ENCODE measurements around the gene ABCF3.

Gene ABCF3

DNA sequence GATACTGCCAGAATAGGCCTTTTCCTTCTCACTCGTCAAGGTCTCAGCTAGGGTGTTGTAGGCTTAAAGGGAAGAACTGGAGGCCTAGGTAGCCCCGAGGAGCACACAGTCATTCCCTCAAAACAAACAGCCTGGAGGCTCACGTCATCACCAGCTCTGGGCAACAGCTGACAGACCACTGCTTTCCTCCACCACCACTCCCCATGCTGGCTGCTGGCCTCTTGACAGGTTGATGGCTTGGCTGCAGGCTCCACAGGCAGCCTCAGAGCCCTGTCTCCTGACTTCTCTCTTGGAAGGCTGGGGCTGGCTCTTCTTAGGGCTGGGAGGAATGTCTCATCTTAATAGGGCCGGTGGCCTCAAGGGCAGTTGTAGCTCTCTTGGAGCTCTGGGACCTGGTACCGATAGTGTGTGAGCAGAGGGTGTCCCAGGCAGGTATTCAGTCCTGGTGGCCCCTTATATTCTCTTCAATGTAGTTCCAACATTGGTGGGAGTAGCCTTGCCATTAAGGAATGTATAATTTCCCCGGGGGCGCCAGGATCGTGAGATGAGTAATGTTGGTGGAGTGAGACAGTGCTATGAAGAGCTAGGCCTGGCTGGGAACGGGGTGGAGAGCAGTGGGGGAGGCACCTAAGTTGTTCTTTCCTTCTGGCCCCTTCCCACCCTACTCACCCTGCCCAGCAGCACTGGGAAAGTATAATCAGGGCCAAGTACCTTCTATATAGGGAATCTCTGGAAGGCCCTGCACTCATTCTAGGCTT is 17.5 kb upstream of the ABCF3 start:
- DNase-seq = no peak

GRCh38 chr3:184169896-184170875 is 15.8 kb upstream of the ABCF3 start:
- DNase-seq = no peak

- no peak for DNase-seq
Measured at GRCh38 chr3:184171562-184171961, 14.4 kb upstream of the ABCF3 start.

- no peak for DNase-seq
Measured at GRCh38 chr3:184172681-184173373, 13.2 kb upstream of the ABCF3 start.

GRCh38 chr3:184173374-184173722 is 12.7 kb upstream of the ABCF3 start:
- no peak for DNase-seq

DNA sequence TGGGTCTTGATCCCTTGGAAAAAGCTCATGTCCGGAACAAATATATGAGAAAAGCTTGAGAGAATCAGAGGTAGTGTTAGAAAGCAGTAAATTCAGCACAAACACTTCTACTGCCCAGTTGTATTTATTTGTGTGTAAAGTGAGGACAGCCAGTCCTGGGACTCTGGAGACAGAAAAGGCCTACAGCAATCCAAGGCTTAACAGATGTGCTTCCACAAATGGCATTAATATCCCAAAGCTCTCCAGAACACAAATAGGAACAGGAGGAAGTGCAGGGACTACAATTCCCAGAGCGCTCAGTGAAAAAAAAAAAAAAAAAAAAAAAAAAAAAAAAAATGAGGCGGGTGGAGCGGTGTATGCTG is 11.7 kb upstream of the ABCF3 start:
- DNase-seq = no peak

DNA sequence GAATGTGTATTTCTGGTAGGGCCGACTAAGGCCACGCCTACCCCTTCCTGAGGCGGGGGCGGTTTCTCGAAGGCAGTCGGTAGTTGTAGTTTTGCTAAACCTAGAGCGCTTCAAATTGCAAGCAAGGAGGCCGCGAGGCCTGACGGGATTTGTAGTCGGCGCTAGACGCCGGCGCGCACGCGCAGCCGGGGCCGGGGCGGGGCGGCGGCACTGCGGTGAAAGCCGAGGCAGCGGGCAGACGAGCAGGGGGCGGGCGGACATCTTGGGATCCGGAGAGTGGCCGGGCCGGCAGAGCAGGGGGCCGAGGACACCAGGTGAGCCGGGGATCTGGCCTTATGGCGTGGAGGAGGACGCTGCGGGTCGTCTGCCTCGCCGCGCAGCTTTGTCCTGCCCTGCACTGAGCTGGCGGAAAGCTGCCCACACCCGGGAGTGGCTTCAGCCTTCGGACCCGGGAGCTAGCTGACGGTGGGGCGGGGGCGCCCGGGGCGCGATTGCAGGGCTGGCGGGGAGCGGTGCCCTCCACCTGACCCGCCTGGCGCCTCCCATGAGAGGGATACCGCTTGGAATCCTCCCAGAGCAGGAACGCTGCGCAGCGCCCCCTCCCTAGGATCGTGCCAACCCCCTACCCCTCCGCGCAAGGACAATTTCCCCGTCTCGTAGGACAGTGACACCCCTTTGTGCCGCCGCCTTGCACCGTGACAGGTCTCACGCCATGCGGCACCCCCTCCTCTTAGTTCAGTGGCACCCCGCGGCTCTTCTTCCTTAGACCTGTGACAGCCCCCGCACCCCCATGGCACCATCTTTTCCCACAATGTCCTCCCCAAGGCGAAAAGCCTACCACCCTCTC is 11.1 kb upstream of the ABCF3 start, which contains the start of gene AP2M1:
Gene AP2M1, plus strand, starts transcription at position 210 of the 847 bp plus-strand sequence. CDS start 2,139 bp downstream, outside the sequence.
- peak; percentile 99 for DNase-seq

DNA sequence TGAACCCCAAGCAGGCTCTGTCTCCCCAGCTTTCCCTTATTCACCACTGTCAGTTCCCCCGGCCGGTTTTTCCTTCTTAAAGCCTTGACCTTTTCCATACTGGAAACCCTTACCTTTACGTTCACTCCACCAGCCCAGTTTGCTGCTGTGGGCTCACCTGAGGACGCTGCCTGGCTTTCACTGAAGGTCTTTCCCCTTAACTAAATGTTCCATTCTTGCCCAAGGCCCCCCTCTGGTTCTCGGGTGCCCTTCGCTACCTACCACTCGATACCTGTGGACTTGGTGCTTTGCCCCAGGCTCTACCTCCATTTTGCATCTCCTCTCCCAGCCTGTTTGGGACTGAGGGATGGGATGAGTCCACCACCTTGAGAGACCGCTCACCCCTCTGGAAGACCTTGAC is 10.5 kb upstream of the ABCF3 start:
- no peak for DNase-seq

DNA sequence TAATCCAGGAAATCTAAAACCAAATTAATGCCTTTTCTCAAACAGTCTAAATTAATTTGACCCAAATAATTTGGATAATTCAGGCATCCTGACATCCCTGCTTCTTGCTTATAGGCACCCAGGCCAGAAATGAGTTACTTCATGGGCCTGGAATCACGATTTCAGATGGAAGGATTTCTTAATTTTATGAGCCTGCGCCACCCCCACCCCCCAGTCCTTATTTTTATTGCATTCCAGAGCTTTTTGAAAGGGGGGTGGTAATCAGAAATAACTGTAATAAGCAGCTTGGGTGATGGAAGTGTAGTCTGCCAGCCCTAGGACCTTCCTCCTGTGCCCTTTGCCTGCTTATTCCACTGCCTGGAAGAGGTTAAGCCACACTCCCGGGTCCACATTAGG is 10.0 kb upstream of the ABCF3 start:
- no peak for DNase-seq

- no peak for DNase-seq
Measured at GRCh38 chr3:184176377-184177330, 9.3 kb upstream of the ABCF3 start.

- DNase-seq = no peak
Measured at GRCh38 chr3:184177331-184177731, 8.7 kb upstream of the ABCF3 start.

DNA sequence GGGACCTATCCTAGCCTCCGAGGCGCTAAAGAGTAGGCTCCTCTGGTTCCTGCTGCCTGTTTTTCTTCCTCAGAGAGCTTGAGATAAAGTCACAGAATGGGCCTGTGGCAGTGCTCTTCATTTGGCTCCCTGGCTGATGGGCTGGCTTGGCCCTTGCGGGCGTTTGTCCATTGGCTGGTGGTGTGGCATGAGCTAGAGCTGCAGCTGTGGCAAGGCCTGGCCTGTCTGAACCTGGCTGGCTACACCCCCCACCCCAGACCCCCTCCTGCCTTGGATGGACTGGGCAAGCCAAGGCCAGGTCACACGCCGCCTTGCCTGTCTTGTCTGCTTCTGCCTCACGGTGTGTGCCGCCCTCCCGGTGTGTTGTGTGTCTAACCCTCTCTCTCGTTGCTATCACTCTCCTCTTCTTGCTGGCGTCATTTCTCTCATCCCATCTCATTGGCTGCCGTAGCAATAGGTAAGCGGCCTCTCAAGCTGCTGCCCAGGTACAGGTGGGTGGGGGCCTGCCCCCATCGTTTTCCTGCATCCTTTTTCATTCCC is 8.2 kb upstream of the ABCF3 start:
- DNase-seq = no peak

- DNase-seq = no peak
Measured at GRCh38 chr3:184178521-184179138, 7.4 kb upstream of the ABCF3 start.

DNA sequence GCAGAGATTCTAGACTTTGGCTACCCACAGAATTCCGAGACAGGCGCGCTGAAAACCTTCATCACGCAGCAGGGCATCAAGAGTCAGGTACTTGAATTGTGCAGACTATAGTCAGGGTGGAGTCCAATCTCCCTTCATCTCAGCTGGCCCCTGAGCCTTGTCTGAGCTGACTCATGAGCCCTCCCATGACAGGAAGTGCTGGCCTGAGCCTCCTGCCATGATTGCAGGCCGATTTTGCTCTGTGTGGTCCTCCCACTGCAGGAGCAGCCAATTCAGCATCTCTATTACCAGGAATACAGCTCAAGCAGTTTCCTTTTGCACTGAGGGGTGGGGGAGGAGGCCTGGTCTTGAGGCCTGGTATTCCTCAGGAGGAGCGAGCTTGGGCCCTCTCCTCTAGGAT is 5.8 kb upstream of the ABCF3 start:
- DNase-seq = no peak

DNA sequence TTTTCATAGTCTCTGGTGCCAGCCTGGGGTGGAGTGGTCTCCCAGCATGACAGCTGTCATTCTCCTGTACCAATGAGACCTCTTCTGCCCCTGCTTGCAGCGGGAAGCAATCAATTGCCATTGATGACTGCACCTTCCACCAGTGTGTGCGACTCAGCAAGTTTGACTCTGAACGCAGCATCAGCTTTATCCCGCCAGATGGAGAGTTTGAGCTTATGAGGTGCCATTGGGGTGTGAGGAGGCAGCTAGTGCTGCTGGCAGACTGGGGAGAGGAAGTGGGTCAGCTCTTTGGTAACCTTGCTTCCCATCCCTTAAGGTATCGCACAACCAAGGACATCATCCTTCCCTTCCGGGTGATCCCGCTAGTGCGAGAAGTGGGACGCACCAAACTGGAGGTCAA is 4.4 kb upstream of the ABCF3 start:
- no peak for DNase-seq

DNA sequence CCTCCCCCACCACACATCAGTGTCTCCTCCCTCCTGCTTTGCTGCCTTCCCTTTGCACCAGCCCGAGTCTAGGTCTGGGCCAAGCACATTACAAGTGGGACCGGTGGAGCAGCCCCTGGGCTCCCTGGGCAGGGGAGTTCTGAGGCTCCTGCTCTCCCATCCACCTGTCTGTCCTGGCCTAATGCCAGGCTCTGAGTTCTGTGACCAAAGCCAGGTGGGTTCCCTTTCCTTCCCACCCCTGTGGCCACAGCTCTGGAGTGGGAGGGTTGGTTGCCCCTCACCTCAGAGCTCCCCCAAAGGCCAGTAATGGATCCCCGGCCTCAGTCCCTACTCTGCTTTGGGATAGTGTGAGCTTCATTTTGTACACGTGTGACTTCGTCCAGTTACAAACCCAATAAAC is 2.3 kb upstream of the ABCF3 start:
- DNase-seq = no peak

DNA sequence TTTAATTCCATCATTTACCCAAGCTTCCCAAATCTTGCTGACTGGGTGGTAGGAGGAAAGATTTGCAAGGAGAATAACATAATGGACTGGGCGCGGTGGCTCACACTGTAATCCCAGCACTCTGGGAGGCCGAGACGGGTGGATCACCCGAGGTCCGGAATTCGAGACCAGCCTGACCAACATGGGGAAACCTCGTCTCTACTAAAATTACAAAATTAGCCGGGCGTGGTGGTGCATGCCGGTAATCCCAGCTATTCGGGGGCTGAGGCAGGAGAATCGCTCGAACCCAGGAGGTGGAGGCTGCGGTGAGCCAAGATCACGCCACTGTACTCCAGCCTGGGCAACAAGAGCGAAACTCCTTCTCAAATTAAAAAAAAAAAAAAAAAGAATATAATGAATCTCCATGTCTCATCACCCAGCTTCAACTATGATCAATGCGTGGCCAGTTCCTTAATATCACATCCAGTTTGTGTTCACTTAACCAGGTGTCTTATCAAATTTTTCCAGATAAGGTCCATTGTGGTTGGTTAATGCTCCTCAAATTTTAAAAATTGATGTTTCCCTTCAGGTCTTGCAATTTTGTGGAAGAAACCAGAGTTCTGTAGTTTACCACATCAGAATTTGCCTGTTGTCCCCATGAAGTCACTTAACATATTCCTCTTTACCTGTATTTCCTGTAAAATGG is 1.3 kb upstream of the ABCF3 start:
- no peak for DNase-seq

GRCh38 chr3:184185461-184186183 is 377 bp upstream of the ABCF3 start:
- peak; percentile 100 for DNase-seq

GRCh38 chr3:184186902-184187207 is 856 bp downstream of the ABCF3 start:
- no peak for DNase-seq

Measured in NCI-H1436 (cell line).